ENCODE data around the gene KCNJ16. TPM values are rescaled to one million over a fixed set of nuclear protein-coding genes. Genes with fewer than 3 reads are reported as not detected.

KCNJ16 gene
- total and polyA plus RNA-seq, 4 donors, result 0.31 to 3.3 (median 0.67) TPM

DNA sequence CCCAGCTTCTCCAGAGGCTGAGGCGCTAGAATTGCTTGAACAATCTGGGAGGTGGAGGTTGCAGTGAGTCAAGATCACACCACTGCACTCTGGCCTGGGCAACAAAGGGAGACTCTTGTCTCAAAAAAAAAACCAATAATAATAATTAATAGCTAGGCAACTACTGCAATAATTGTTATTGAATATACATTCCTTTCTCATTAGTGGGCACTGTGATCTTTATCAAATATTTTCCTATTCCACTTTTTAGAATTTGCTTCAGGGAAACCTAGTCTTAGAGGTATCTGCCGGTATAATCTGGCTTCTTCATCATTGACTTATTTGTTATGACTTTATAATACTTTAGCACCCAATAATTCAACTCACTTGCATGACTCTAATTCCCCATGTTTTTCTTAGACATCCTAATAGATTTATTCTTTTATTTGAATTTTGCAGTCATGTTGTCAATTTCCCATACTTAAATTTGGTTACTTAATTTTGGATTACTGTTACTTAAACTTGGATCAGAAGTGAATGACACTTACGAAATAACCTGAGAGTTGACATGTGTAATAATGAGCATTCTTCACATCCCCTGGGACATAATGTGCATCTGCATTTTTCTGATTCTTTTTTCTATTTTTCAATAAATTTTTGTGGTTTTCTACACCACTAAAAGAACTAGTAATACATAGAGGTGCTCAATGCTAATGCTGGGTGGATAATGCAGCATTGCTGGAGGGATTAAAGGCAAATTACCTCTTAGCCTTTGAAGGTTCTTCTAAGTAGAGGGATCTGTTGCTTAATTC, 25.0 kb upstream of the KCNJ16 start:
- Histone ChIP-seq H3K27ac (ENCODE audit: low read depth in 1 of 2, low read length in 2 of 2) (no peak overlapping the region), H3K9ac (ENCODE audit: low read depth in 1 of 2, low read length in 2 of 2) (no peak overlapping the region), H3K27me3 (ENCODE audit: control insufficient read depth in 4 of 4, insufficient read depth in 4 of 4, low read length in 3 of 4) (peaks cover 0 to 6% (median 0%) of the 10 kb centered on the region in 4 donors), H3K36me3 (ENCODE audit: control insufficient read depth in 4 of 4, insufficient read depth in 3 of 4, low read depth in 1 of 4, low read length in 3 of 4) (no peaks in the 10 kb centered on the region), H3K4me3 (ENCODE audit: low read depth in 1 of 3, low read length in 3 of 3) (no peak overlapping the region), H3K4me1 (ENCODE audit: control insufficient read depth in 4 of 4, insufficient read depth in 4 of 4, low read length in 3 of 4) (no peaks in the 10 kb centered on the region), H3K9me3 (ENCODE audit: control insufficient read depth in 4 of 4, low read length in 3 of 4) (no peaks in the 10 kb centered on the region)
- 88% methylated on average over 3 of the region's 3 CpGs for WGBS
- no peak for TF ChIP-seq HNF4A (conservative IDR thresholded peaks at IDR 0.05)
- TF ChIP-seq TAF1 (conservative IDR thresholded peaks at IDR 0.05), result no peak
- no peak for TF ChIP-seq EGR1 (IDR thresholded peaks at IDR 0.05; ENCODE audit: low read depth in 2 of 2)
- TF ChIP-seq SP1 (IDR thresholded peaks at IDR 0.05), result no peak
- no peak for DNase-seq (ENCODE audit: low spot score)

DNA sequence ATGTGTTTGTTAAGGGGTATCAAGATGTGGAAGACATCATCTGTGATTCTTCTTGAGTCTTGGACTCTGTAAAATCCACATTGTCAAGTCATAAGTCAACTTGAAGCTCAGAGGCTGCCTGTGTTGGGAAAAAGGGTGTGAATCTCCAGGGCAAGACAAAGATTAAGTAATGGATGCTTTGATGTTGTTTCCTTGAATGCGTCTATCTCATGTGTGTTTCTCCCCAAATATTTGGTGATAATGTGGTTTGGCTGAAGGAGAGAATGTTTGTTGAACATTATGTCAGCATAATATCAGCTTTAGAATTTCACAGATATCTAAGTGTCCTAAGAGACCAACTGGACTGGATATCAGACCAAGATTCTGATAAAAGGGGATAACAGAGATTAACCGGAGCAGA, 24.1 kb upstream of the KCNJ16 start:
- H3K36me3 ChIP-seq (ENCODE audit: control insufficient read depth in 4 of 4, insufficient read depth in 3 of 4, low read depth in 1 of 4, low read length in 3 of 4), result no peaks in the 10 kb centered on the region
- H3K27ac ChIP-seq (ENCODE audit: low read depth in 1 of 2, low read length in 2 of 2), result no peak overlapping the region
- WGBS, result 70% methylated on average over 2 of the region's 2 CpGs
- peaks cover 0 to 3% (median 0%) of the 10 kb centered on the region in 4 donors for H3K27me3 ChIP-seq (ENCODE audit: control insufficient read depth in 4 of 4, insufficient read depth in 4 of 4, low read length in 3 of 4)
- no peak overlapping the region for H3K4me3 ChIP-seq (ENCODE audit: low read depth in 1 of 3, low read length in 3 of 3)
- H3K4me1 ChIP-seq (ENCODE audit: control insufficient read depth in 4 of 4, insufficient read depth in 4 of 4, low read length in 3 of 4), result no peaks in the 10 kb centered on the region
- H3K9ac ChIP-seq (ENCODE audit: low read depth in 1 of 2, low read length in 2 of 2), result no peak overlapping the region
- H3K9me3 ChIP-seq (ENCODE audit: control insufficient read depth in 4 of 4, low read length in 3 of 4), result no peaks in the 10 kb centered on the region
- TF ChIP-seq GABPA (IDR thresholded peaks at IDR 0.05 in 1 of 2, conservative IDR thresholded peaks at IDR 0.05 in 1 of 2) (no peak), RXRA (IDR thresholded peaks at IDR 0.05) (no peak), HNF4G (IDR thresholded peaks at IDR 0.05) (no peak), NR2F2 (IDR thresholded peaks at IDR 0.05) (no peak), TAF1 (conservative IDR thresholded peaks at IDR 0.05) (no peak), EGR1 (IDR thresholded peaks at IDR 0.05; ENCODE audit: low read depth in 2 of 2) (no peak), FOXA1 (IDR thresholded peaks at IDR 0.05) (no peak), FOXA2 (IDR thresholded peaks at IDR 0.05) (no peak), RAD21 (IDR thresholded peaks at IDR 0.05) (no peak)
- TF ChIP-seq, protein P1, sequence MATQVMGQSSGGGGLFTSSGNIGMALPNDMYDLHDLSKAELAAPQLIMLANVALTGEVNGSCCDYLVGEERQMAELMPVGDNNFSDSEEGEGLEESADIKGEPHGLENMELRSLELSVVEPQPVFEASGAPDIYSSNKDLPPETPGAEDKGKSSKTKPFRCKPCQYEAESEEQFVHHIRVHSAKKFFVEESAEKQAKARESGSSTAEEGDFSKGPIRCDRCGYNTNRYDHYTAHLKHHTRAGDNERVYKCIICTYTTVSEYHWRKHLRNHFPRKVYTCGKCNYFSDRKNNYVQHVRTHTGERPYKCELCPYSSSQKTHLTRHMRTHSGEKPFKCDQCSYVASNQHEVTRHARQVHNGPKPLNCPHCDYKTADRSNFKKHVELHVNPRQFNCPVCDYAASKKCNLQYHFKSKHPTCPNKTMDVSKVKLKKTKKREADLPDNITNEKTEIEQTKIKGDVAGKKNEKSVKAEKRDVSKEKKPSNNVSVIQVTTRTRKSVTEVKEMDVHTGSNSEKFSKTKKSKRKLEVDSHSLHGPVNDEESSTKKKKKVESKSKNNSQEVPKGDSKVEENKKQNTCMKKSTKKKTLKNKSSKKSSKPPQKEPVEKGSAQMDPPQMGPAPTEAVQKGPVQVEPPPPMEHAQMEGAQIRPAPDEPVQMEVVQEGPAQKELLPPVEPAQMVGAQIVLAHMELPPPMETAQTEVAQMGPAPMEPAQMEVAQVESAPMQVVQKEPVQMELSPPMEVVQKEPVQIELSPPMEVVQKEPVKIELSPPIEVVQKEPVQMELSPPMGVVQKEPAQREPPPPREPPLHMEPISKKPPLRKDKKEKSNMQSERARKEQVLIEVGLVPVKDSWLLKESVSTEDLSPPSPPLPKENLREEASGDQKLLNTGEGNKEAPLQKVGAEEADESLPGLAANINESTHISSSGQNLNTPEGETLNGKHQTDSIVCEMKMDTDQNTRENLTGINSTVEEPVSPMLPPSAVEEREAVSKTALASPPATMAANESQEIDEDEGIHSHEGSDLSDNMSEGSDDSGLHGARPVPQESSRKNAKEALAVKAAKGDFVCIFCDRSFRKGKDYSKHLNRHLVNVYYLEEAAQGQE (IDR thresholded peaks at IDR 0.05), result no peak
- TF ChIP-seq, protein P2, sequence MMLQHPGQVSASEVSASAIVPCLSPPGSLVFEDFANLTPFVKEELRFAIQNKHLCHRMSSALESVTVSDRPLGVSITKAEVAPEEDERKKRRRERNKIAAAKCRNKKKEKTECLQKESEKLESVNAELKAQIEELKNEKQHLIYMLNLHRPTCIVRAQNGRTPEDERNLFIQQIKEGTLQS (IDR thresholded peaks at IDR 0.05), result no peak
- TF ChIP-seq, protein P3, sequence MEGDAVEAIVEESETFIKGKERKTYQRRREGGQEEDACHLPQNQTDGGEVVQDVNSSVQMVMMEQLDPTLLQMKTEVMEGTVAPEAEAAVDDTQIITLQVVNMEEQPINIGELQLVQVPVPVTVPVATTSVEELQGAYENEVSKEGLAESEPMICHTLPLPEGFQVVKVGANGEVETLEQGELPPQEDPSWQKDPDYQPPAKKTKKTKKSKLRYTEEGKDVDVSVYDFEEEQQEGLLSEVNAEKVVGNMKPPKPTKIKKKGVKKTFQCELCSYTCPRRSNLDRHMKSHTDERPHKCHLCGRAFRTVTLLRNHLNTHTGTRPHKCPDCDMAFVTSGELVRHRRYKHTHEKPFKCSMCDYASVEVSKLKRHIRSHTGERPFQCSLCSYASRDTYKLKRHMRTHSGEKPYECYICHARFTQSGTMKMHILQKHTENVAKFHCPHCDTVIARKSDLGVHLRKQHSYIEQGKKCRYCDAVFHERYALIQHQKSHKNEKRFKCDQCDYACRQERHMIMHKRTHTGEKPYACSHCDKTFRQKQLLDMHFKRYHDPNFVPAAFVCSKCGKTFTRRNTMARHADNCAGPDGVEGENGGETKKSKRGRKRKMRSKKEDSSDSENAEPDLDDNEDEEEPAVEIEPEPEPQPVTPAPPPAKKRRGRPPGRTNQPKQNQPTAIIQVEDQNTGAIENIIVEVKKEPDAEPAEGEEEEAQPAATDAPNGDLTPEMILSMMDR (IDR thresholded peaks at IDR 0.05; ENCODE audit: low read depth, low read length, missing input control), result no peak
- TF ChIP-seq, protein P4, sequence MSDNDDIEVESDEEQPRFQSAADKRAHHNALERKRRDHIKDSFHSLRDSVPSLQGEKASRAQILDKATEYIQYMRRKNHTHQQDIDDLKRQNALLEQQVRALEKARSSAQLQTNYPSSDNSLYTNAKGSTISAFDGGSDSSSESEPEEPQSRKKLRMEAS (IDR thresholded peaks at IDR 0.05), result no peak
- DNase-seq (ENCODE audit: low spot score), result no peak
